RCC 7860 (cell line): Measurements from ENCODE around the gene LBH.

Experiments used
- DNase-seq: peaks from one replicate; pipeline ENCODE4 v3.0.0-alpha.2; 2015; ENCODE audit warnings: low spot score
- FAIRE-seq: peaks from 2 replicates; lab custom pipeline; 2012; peaks lifted over from hg19 to GRCh38; lab: Jason Lieb, UNC

LBH gene

DNA sequence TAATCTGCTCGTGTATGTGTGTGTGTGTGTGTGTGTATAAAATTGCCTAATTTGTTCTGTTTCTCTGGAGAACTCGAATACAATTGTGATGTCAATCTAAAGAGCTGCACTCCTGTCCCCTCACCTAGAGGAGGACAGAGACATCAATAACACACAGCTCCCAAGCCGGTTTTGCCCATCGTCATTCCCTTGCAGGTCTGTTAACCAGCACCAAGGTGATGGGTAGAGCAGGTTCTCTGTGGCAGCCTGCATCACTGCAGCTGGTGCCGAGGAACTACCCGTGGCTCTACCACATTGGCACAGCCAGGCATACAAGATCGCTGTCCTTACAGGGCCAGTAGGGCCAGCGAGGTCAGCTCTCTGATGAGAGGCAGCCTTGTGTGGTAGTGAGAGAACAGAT is 41.0 kb downstream of the LBH start:
- no peak for FAIRE-seq
- DNase-seq: no peak

DNA sequence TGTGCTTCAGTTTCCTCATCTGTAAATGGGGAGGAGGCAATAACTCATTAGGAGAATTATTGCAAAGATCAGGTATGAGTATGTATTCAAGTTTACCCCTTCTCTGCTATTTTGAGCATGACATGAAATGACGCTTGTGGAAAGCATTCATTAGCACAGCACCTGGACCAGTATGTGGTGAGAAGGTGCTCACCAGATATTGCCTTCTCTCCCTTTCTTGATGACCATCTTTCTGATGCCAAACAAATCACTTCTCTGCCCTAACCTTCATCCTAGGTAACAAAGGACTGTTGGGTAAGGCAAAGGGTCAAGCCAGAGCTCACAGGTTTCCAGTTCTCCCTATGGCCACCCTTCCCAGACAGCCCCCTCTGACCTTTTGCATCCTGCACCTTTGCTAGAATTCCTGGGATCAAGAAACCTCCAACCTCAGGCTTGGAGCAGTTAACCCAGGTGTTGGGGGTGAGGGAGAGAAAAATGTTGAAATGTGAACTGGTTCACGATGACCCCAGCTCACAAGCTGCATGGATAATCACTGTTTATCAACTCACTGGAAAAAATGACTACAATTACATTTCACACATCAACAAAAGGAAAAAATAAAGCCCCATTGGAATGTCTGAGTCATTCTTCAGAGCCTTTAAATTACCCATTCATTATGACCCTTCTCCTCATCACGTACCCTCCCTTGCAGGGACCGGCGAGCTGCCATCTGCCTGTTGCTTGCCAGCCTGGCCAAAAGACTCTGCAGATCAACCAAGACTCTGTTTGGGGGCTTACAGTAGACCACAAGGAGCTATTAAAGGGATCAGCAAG is 41.6 kb downstream of the LBH start:
- FAIRE-seq (no peak), DNase-seq (peak; percentile 48)

DNA sequence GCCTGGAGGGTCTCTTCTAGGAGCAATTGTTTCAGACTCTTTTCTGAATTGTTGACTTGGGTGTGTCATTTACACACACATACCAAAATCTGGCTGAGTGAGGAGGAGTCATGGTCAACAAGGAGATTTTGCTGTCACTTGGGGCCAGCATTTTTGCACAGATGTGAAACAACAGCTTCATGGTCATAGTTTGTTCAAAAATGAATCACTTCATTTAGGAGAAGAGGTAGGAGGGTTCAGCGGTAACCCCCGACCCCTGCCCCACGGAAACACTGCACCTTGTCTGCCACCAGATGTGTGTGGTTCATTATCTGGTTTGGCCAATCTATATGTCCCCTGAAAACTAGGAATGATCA is 42.2 kb downstream of the LBH start:
- FAIRE-seq: no peak
- no peak for DNase-seq

DNA sequence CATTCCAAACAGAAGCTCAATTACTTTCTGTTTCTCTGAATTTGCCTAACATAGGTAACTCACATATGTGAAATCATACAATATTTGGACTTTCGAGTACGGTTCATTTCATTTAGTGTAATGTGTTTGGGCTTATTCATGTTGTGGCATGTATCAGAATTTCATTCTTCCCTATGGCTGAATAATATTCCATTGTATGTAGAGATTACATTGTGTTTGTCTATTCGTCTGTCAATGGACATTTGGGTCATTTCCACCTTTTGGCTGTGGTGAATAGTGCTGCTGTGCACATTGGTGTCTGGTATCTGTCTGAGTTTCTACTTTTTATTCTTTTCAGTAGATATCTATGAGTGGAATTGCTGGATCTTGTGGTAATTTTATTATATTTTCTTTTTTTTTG is 43.9 kb downstream of the LBH start:
- FAIRE-seq: no peak
- DNase-seq: no peak

DNA sequence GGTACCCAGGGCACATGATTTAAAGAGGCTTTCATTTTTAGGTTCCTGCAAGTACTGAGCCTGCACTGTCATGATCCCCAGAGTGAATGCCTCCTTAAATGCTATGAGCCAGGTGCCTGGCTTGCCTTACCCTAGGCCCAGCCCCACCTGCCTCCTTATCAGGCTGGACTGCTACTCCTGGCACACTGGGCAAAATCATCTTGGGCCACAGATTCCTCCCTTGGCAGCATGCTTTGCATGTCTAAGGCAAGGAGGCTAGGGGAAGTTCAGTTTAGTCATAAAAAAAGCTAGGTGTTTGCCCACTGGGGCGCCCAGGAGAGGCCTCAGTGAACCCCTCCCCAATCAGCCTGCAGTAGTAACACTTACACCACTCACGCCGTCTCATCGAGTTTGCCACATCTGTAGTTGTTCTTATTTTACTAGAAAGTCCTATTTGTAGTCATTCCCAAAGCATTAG is 45.1 kb downstream of the LBH start:
- no peak for FAIRE-seq
- no peak for DNase-seq

DNA sequence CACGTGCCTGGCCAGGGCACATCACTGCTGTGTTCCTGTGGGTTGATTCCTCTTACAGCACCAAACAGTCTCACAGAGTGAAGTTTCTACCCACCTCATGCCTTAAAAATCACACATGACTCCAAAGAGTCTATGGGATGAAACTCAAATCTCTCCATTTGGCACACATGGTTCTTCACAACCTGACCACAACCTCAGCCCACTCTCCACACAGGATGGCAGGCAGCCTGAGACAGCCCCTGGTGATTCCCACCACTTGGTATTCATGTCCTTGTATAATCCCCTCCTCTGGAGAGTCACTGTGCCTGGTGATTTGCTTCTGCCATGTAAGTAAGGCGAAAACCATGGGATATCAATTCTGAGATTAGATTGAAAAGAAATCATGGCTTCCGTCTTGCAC is 46.2 kb downstream of the LBH start:
- FAIRE-seq: no peak
- DNase-seq: no peak

DNA sequence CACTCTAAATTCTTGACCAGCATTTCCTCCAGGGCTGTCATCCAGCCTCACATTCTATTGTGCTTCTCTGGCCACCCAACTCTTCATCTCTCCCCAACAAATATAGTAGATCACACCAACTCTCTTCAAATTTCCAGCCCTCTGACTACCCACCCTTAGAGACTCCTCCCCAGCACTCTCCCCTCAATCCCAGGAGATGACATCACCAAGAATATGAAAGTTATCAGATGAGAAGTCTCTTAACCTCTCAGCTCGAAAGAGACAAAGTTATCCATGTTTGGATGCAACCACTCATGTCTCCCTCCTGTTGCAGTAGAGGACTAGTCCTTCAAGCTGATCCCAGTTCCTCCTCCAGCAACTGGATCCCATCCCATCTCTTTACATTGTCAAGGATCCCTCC is 47.1 kb downstream of the LBH start:
- DNase-seq (no peak), FAIRE-seq (no peak)

DNA sequence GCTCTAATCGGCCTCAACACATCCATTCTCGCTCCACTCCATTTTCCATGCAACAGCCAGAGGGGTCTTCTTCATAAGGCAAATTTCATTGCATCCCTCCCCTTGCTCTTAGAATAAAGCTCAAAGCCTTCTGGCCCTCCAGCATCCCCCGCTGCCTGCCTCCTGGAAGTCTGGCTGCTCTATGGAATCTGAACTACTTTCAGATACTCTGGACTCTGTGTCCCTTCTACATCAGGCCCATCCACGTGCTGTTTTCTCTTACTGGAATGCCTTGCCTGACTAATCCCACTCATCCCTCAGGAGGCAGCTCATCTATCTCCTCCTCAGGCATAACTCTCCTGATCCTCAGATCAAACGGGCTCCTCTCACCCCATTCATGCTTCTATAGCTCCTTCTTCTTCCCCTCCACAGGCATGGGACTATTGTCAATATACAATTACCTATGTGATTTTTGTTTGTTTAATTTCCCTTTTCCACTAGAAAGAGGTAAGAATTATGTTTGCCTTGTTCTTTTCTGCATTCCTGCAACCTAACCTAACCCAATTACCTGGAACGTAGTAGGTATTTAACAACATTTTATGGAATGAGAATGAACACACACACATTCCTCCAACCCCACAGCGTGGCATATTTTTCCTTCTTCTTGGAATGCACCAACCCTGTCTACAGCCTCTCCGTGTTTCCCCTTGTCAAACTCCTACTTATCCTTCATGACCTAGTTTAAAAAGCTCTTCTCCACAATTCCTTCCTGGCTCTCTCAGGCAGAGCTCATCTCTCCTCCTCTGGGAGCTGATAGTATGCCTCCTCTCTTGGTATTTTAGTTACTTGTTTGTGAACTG is 49.5 kb downstream of the LBH start:
- FAIRE-seq: no peak
- DNase-seq: no peak

DNA sequence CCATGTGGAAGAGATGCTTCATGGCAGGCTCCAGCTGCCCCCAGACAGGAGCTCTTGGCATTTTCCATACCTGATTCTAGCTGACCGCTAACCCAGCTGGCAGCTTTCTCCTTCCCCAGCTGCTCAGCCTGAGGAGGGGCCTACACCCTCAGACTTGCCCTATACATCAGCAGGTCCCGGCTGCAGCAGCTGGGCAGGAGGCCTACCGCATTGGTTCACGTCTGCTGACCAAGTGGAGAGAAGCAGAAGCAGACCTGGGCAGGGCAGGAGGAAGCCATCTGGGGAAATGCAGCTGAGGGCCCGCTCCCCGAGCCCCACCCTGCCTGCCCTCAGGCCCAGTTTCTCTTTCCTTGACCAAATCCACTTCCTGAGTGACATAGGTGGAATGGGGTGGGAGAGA is 50.7 kb downstream of the LBH start:
- FAIRE-seq (no peak), DNase-seq (no peak)

DNA sequence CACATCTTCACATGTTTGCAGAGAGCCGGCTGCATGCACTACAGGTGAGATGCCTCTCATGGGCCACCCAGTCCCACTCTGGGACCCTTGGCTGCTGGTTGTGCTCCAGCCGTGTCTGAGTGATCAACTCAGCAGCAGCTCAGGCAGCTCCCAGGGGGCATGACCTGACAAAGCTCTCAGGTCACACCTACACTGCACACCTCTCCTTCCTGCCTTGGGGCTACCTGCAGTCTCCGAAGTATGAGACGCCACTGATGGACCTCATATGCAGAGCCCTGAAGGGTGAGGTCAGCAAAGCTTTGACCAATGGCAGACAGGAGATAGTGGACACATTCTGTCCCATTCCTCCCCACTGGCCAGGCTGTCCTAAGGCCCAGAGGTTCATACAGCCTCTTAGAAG is 51.4 kb downstream of the LBH start:
- DNase-seq (no peak), FAIRE-seq (no peak)

DNA sequence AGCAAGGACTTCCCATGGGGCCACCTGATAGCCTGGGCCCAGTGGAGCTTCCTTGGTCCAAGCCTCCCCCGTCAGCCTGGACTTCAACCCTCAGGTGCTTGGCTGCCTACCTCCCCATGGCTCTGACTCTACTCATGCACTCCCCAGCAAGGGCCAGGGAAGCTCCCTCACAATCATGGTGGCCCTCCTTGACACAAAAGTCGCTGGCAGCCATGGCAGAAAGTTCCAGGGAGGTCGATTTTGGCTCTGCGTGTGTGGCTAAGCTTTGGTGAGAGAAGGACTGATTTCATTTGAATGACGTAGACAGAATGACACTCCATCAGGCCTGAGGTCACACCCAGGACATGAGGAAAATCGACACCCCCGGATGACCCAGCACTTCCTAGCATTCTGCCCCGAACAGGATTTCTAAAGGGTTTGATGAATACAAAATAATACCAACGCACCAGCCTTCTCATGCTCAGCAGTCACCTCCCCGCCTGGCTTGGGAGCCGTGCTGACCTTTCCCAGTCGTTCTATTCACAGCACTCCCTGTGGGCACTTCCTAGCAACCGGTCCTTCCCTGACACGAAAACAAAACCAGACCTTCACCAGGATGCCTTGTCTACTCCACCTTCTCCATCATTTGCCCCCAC is 52.7 kb downstream of the LBH start:
- FAIRE-seq (no peak), DNase-seq (no peak)

DNA sequence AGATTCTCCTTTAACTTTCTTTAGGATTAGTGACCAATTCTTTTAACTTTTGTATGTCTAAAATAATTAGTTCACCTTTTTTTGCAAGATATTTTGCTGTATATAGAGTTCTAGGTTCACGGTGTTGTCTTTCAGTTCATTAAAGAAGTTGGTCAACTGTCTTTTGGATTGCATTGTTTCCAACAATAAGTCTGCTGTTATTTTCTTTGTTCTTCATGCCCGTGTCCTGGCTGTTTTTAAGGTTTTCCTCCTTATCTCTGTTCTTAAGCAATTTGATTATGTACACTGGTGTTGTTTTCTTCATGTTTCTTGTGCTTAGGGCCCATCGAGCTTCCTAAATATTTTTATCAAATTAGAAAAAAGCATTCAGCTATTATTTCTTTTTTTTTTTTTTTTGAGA is 54.4 kb downstream of the LBH start:
- DNase-seq (no peak), FAIRE-seq (no peak)

DNA sequence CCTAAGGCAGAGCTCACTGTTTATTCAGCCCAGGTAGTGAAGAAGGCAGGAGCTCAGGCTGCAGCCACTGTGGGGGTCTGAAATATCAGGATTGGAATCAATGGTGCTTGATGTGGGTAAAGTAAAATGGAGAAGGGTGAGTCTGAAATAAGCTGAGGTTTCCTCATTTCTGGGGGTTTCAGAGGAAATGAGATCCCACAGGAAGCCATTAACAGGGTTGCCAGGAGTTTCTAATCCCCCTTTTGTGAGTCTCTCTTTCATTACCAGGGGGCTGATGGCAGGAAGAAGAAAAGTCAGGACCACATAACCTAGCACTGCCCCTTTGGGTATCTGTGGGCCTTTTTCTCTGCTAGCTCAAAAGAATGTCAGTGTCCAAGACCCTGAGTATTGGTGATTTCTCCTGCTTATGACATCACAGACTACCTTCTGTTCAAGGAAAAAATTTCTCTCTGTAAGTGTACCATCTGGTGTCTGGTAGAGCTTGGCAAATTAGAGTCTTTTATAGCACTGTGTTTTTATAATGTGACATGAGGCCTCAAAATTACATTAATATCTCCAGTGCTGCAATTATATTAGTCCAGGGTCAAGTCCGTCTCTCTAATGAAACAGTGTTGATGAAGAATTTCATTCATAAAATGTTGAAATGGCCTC is 56.0 kb downstream of the LBH start:
- FAIRE-seq (no peak), DNase-seq (no peak)

DNA sequence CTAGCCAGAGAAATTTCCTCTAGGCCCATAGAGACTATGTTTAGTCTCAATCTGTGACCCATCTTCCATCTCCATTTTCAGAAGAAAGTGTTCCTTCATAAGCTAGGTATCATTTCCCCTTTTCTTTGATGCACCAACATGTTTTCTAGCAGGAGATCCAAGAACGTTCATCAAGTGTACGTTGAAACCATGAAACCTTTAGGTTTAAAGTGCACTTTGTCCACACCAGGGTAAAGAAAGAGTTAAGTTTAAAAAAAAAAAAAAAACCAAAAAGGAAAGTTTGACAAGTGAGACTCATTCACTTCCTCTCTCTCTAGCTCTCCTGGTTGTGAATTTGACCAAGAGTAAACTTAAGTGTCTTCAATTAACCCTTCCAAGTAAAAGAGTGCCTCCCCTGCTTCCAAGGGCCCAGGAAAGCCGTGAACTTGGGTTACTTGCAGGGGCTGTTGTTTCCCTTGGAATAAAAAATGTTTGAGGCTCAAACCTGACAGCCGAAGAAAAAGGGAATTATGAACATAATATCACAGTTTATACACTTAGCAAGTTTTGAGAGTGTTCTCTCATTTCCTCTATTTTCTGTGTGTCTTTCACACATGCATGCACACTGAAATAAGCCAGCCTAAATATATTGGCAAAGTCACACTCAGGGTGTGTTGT is 56.7 kb downstream of the LBH start:
- FAIRE-seq (no peak), DNase-seq (no peak)

DNA sequence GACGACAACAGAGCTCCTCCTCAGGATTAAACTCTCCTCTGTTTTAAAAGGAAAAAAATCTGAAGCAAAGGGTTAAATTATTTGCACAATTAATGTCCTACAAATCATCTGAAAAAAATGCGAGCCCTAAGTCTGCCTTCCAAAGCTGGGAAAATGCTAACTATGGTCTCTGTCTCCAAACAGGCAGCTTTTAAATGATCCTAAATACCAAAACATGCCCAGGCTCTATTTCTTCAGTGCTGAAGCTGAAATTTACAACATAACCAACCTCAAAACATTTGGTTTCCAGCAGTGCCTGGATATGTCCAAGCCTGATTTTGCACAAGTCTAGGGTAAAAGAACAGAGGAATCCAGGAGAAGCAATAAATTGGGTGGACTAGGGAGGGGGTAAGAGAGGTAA is 57.2 kb downstream of the LBH start:
- no peak for FAIRE-seq
- DNase-seq: no peak

DNA sequence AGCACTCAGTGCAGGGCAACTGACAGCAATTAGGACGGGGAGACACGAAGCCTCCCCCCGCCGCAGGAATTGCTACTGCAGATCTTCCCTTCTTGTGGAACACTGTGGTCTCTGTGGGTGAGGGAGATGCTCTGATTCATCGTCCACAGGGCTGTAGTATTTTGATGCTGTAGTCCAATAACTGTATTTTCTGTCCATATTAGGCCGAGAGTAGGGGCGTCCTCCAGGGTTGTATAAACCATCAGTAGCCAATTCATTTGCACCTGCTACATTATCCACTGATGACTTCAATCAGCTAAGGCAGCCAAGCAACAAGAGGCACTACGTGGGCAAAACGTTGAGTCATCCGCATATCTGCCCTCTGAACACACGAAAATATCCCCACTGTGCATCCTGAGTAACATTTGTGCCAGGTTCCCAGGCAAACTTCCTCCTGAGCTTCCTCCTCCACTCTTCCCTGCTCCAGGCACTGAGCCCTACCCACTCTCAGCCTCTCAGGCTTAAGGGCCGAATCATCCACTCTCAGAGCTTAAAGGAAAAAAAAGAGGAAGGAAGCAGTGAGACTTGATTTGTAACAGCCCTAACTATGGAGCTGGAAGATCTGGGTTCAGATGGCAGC is 62.1 kb downstream of the LBH start:
- FAIRE-seq (peak; percentile 83), DNase-seq (peak; percentile 94)

DNA sequence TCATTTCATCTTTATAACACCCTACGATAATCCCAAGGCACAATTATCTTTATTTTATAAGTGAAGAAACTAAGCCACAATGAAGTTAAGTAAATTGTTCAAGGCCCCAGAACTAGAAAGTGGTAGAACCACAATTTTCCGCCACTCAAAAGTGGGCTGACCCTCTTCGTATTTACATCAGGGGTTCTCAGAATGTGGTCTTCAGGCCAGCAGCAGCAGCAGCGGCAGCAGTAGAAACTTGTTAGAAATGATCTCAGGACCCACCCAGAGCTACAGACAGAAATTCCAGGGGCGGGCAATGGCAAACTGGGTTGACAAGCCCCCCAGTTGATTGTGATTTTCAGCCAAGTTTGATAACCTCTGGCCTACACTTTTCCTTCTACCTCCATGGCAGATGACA is 62.8 kb downstream of the LBH start:
- DNase-seq (no peak), FAIRE-seq (no peak)

DNA sequence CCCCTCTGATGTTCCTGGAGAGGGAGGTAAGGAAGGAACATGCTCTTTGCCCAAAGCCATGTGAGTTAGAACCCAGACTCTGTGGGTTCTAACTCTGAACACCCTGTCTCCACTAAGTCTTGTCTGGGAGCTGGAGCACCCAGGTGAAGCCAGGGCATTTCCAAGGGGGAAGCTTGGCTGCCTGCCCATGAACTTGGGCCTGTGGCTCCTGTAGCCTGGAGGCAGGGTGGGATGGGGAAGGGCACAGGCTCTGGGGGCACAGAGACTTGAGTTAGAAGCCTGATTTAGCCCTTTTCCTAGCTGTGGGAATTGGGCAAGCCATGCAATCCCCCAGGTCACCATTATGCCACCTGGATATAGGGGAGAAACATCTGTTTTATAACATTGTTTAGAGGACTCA is 65.2 kb downstream of the LBH start:
- DNase-seq (no peak), FAIRE-seq (no peak)

DNA sequence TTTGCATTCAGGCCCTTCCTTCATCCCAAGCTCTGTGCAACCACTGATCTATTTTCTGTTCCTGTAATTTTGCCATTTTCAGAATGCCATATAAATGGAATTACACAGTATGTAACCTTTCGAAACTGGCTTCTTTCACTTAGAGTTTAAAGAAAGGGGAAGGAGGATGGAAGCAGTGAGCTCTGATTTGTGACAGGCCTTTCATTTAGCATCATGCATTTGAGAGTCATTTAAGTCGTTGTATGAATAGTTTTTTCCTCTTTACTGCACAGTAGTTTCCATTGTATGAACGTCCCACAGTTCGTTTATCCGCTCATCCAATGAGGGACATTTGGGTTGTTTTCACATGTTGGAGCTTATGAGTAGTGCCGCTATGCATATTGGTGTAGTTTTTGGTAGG is 67.0 kb downstream of the LBH start:
- DNase-seq (no peak), FAIRE-seq (no peak)

DNA sequence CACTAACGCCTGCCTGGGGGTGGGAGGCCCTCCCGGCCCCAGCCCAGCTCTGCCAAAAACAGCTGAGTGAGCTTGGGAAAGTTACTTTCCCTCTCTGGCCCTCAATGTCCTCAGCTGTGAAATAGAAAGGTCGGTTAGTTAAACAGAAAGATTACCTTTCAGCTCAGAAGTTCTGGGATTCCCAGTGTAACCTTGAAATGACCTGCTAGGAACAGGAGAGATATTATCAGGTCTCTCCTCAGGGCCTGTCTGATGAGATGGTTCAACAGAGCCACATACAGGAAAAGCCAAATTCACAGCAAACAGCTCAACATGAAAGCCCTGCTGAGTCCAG is 68.8 kb downstream of the LBH start:
- DNase-seq (no peak), FAIRE-seq (no peak)
